Middle frontal gyrus (tissue), 1 donor: ENCODE data around the gene ADD1.

Source experiments
- DNase-seq: peaks from one replicate; pipeline ENCODE4 v3.0.0-alpha.2; 2015; ENCODE audit warnings: low spot score; ENCODE audit errors: extremely low spot score

Gene ADD1

DNA sequence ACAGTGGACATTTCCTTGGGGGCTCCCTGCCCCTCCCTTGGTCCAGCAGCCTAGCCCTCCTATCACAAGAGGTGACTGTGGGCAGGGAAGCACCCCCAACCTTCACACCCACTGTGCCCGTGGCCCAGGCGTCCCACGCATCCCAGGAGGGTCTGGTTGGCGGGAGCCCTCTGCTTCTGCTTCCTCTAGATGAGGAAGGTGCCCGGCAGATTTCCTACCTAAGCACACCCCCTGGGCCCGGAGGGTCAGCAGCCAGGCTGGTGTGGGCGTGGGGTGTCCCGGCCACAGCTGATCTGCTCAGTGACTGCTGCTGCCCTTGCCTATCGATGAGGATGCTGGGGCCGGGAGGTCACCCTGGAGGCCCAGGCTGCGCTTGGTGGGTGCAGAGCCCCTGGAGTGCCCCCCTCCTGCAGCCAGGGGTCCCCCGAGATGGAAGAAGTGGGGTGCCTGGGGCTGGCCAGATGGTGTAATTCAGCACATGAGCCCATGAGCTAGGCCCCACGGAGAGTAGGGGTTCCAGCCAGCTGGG lies 38.6 kb upstream of the ADD1 start:
- DNase-seq, result no peak

GRCh38 chr4:2805712-2806389 lies 37.8 kb upstream of the ADD1 start:
- DNase-seq, result no peak

DNA sequence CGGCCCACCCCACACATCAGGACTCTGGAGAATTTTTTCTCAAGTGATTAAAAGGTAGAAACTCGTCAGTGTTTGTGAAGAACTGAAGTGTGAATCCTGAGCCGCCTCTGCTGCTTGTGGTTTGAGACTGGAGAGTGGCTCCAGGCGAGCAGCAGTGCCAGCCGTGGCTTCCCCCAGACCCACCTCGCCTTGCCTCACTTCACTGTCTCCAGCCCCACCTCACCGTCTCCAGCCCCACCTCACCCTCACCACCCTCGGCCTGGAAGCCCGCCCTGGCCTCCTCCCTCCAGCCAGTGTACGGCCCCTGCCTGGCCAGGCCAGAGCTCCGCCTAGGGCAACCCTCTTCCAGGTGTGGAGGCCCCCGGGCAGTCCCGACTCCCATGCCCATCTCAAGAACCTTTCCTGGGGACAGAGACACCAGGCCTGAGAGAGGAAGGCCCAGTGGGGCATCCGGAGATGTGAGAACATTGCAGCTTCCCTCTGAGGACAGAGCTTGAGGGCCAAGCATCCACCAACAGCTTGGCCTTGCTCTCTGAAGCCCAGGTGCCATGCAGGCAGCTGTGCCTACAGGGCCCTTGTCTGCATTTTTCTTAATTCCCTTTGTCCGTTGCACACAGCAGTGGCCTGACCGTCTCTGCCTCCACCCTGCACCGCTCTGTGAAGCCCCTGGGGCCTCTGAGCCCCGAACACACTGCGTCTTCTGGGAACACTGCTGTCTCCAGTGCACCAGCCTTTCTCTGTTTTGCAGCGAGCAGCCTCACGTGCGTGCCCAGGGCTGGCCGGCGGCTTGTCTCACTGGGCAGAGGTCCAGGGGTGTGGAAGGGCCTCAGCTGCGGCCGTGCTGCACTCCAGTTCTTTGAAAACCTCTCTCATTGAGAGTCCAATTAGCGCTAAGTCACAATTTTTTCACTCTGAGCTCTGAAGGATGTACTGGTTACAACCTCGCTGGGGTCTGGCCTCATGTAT lies 37.0 kb upstream of the ADD1 start:
- DNase-seq, result peak; percentile 24

DNA sequence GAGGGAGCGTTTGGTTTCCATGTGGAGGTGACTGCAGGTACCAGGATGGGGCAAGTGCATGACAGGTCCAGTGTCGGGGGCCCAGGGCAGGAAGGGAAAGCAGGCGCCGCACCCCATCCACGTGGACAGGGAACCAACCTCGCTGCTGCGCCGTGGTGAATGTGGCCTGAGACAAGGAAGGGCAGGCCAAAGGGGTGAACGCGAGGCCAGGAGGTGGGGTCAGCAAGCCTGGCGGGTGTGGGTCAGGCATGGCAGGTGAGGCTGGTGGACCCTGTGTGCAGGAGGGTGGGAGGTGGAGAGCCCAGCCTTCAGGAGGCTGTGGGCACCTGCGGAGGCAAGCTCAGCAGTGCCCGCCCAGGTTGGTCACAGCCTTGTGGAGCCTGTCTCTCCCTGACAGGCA lies 36.1 kb upstream of the ADD1 start:
- DNase-seq, result no peak

DNA sequence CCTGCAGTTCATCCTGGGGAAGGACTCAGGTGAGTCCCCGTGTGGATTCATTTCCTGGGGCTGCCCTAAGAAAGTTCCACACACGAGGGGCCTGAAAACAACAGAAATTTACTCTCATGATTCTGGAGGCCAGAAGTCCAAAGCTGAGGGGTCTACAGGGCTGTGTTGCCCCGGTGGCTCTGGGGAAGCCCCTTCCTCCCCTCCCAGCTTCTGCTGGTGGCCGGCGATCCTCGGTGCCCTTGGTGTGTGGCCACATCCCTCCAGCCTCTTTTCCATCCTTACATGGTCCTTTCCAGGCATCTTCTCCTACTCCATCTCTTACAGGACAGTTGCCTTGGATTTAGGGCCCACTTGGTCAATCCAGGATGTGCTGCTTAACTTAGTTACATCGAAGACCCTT lies 35.6 kb upstream of the ADD1 start:
- DNase-seq, result no peak

DNA sequence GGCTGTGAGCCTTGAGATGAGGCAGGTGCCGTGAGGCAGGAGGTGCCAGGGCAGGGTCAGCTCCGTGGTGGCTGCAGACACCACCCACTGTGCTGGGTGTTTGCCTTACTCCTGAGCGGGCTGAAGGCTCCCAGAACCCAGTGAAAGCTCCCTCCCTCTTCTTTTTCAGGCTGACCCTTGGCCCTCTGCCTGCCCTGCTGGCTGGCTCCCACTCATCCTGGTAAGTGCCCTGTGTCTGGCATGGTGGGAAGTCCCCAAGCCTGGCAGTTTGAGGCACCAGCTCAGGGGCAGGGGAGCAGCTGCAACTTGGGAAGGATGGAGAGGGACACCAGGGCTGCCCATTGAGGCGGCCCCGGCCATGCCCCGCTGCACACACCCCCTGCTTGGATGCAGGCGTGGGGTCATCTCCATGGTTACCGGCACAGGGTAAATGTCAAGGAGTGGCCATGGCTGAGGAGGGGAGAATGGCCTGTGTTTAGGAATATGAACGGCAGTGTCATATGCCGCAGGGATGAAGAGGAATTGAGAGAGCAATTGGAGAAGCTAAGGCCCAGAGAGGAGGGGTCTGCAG lies 33.9 kb upstream of the ADD1 start:
- no peak for DNase-seq

GRCh38 chr4:2810388-2810787 lies 33.3 kb upstream of the ADD1 start:
- no peak for DNase-seq

GRCh38 chr4:2811830-2812611 lies 31.6 kb upstream of the ADD1 start:
- no peak for DNase-seq

DNA sequence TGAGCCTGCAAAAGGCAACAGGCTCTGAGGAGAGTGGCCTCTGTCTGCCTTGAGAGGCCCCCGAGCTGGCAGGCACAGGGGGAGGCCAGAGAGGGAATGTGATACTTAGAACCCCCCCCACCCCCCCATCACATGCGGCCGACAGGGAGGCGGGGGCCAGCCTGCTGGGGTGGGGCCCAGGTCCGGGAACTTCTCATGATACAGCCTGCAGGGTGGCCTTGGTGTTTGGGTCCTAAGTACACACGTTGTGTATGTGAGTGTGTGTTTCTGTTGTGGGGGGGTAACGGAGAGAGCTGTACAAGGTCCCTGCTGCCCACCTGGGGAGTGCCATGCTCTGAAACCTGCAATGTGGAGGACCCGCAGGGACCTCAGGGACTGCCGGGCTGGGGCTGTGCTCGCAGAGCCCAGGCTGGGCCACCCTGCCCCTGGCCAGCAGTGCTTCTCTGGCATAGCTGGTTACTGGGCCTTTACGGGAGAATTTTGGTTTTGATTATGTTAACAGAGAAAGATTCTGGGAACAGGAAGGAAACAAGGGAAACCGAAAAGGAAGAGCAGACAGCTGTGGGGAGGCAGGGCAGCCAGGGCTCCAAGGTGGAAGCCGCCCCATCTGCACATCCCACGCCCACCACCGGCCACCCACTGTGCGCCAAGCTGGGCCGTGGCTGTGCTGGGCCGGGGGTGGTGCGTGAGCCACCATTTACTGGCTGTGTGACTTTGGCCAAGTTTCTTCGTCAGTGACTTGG lies 30.9 kb upstream of the ADD1 start:
- no peak for DNase-seq

DNA sequence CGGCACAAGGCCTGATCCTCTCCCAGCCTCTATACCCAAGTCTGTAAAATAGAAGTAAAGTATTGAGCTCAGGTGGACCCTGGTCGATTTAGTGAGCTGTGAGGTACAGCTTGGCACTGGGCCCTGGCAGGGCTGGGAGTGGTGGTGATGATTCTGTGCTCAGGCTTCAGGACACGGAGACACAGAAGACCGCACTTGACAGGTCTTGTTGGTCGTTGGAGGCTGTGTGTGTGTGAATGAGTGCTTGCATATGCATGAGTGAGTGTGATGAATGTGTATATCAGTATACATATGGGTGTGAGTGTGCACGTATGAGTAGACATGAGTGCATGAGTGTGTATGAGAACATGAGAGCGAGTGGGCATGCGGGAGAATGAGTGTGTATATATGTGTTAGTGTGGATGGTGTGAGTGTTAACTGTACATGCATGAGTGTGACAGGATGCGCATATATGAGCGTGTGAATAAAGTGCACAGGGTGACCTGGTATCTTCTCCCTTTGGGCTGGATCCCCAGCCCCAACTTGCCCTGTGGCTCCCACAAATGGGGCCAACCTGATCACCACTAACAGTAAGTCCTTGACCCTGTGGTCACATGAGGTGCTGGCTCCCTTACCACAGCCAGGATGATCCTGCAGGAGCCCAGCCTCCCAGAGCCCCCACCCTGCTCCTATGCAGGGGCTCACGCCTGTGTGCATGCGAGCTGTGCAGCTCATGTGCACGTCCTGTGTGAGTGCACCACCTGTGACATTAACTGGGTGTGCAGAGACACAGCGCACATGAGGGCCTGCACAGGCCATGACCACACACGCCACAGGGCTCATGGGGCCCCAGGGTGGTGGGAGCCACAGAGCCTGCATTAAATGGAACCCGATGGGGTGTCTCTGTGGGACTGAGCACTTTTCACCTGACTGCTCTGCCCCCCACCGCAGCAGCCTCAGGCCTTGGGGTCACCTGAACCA lies 29.9 kb upstream of the ADD1 start:
- no peak for DNase-seq

DNA sequence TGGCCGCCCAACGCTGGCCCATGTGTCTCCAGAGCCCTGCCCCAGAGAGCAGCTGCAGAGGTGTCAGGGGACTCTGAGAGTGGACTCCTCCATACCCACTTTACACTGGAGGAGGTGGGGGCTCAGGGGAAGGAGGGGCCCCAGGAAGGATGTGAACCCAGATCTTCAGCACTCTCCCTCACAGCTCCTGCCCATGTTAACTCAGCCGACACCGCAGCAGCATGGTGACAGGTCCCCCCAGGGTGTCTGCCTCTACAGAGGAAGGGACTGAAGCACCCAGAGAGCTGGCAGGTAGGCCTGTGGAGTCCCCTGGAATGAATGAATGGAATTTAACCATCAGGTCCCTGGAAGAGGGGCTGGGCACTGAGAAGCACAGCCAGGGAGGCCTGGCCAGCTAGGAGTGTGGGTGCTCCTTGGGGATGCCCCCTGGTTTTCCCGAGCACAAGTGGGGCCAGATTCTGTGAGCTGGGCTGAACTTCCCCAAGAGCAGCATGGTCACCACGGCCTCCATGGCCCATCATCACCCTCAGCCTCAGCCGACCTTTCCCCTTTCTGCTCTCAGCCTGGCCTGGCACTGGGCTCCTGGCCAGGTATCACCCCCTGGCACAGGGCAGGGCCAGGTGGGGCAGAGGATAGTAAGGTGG lies 28.9 kb upstream of the ADD1 start:
- no peak for DNase-seq

- DNase-seq, result no peak
These were observed 27.2 kb upstream of the ADD1 start for GRCh38 chr4:2816401-2816954.

- no peak for DNase-seq
These were observed 26.5 kb upstream of the ADD1 start for GRCh38 chr4:2817137-2817536.

- no peak for DNase-seq
These were observed 25.8 kb upstream of the ADD1 start for GRCh38 chr4:2817701-2818350.

GRCh38 chr4:2818351-2818939 lies 25.2 kb upstream of the ADD1 start:
- no peak for DNase-seq

DNA sequence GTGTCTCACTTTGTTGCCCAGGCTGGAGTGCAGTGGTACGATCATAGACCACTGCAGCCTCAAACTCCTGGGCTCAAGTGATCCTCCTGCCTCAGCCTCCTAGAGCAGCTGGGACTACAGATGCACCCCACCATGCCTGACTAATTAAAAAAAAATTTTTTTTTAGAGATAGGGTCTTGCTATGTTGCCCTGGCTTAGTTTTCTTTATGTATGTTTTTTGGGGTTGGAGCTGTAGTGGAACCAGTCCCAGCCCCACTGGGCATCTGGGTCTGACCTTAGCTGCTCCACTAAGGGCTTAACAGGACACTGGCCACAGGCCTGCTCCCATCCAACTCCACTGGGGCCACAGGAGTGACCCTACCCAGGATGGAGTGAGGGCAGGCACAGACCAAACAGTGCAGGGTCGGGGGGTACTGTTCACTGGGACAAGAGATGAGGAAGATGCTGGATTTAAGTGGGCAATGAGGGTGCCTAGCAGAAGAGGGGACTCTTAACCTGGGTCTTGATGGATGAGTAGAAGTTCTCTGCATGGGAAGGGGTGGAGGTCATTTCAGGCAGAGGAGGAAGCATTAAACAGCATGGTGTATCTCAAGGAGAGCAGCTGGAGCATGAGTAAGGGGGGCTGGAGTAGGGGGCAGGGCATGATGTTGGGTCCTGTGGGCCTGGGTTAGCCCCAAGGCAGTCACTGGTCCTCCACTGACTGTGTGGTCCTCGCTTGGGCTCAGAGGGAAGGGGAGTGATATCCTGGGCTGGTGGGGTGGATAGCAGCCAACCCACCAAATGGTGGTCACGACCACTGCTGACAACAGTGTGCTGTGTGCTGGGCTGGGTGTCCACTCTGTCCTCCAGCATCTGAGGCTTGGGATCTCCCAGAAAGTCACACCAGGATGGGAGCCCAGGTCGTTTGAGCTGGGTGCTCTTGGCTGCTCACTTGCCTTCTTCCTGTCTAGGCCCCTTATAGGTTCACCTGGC lies 24.1 kb upstream of the ADD1 start:
- no peak for DNase-seq
